RPMI7951 (cell line): ENCODE measurements around the gene CENPA. TPM values are rescaled to one million over a fixed set of nuclear protein-coding genes. Genes with fewer than 3 reads are reported as not detected.

ENCODE experiments used
- DNase-seq: peaks from one replicate; pipeline ENCODE4 v3.0.0-alpha.2; 2012; ENCODE audit warnings: low read depth
- total RNA-seq: library from RNA; depleted of rRNA; stranded (reverse); fragments of >200 nt; shearing (Covaris generic); gene quantifications from 2 replicates; pipeline ENCODE4 v1.2.3, GENCODE V29; 2014; rRNA removed

Gene CENPA
- total RNA-seq, 1 experiment from 2014 or later = 67.8 TPM

GRCh38 chr2:26843041-26843440 is 57.2 kb downstream of the CENPA start:
- DNase-seq = no peak

Other genes starting within 250 kb of the CENPA start
- gene CIB4, start 144.7 kb upstream of the CENPA start, total RNA-seq = not detected in 2 replicates
- gene KCNK3, start 93.3 kb upstream of the CENPA start, total RNA-seq = 1.1 and 2.3 TPM in 2 replicates
- 25.6 and 28.5 TPM in 2 replicates for gene SLC35F6, start 21.8 kb upstream of the CENPA start, total RNA-seq
- not detected in 2 replicates for gene DPYSL5, start 62.1 kb downstream of the CENPA start, total RNA-seq
- 1.6 and 2.2 TPM in 2 replicates for gene MAPRE3, start 184.6 kb downstream of the CENPA start, total RNA-seq
- 69.5 and 99.8 TPM in 2 replicates for gene TMEM214, start 246.9 kb downstream of the CENPA start, total RNA-seq